CD4-positive, alpha-beta T cell (primary cell): ENCODE data around the gene FBXO27. TPM values are rescaled to one million over a fixed set of nuclear protein-coding genes. Genes with fewer than 3 reads are reported as not detected.

ENCODE experiments used
- ATAC-seq: fragments of 200-7000 bp; cut with Tn5 transposase; one replicate; pipeline ENCODE4 v1.10.0; 2022; ENCODE audit warnings: mild to moderate bottlenecking; ENCODE audit not compliant: poor library complexity
- CTCF ChIA-PET: fragments of 350-600 bp; sonication (Branson Sonifier 250); formaldehyde crosslinking; loops from one replicate; lab custom pipeline; 2021; ENCODE audit warnings: antibody characterized with exemption, inconsistent platforms; lab: Charles Lee
- POLR2A ChIA-PET: fragments of 350-600 bp; sonication (Branson Sonifier 250); formaldehyde crosslinking; loops from one replicate; lab custom pipeline; 2021; ENCODE audit warnings: antibody characterized with exemption, inconsistent platforms; lab: Charles Lee
- DNase-seq, 14 experiments: peaks; one replicate each; pipeline ENCODE4 v3.0.0-alpha.2; 2013 to 2020; ENCODE audit warnings: mixed read lengths in 2 of 14
- H3K27ac ChIP-seq, 2 donors: one replicate each; pipeline versions ENCODE4 v1.5.1 to v1.7.0; 2013; ENCODE audit warnings: low read length in 2 of 2, low read depth in 1 of 2, mild to moderate bottlenecking in 1 of 2
- H3K27me3 ChIP-seq, 2 experiments: 1 replicate in 1 of 2; 2 replicates in 1 of 2; pipeline versions ENCODE4 v1.6.1 to v1.7.0; 2013; ENCODE audit warnings: low read length in 2 of 2, control low read depth in 1 of 2, mild to moderate bottlenecking in 1 of 2, moderate library complexity in 1 of 2; ENCODE audit not compliant: insufficient read depth in 2 of 2, control insufficient read depth in 1 of 2
- H3K36me3 ChIP-seq: one replicate; pipeline ENCODE4 v1.6.1; 2013; ENCODE audit warnings: low read length, control low read depth; ENCODE audit not compliant: insufficient read depth
- H3K4me1 ChIP-seq: one replicate; pipeline ENCODE4 v1.6.1; 2013; ENCODE audit warnings: low read length, control low read depth; ENCODE audit not compliant: insufficient read depth
- H3K4me3 ChIP-seq: one replicate; pipeline ENCODE4 v1.5.1; 2013; ENCODE audit warnings: mild to moderate bottlenecking, low read length, moderate library complexity
- H3K9me3 ChIP-seq, 2 experiments: 1 replicate in 1 of 2; 2 replicates in 1 of 2; pipeline versions ENCODE4 v1.6.1 to v1.7.0; 2013; ENCODE audit warnings: low read length in 2 of 2, mild to moderate bottlenecking in 2 of 2, control low read depth in 1 of 2, moderate library complexity in 1 of 2; ENCODE audit not compliant: control insufficient read depth in 1 of 2, insufficient read depth in 1 of 2
- H3K27ac Mint-ChIP-seq: one replicate; pipeline ENCODE4 v1.8.0; 2020; ENCODE audit warnings: mixed read lengths
- H3K27me3 Mint-ChIP-seq: one replicate; pipeline ENCODE4 v1.8.0; 2021; ENCODE audit warnings: mixed read lengths
- H3K36me3 Mint-ChIP-seq: one replicate; pipeline ENCODE4 v1.8.0; 2021; ENCODE audit warnings: low read depth, mixed read lengths
- H3K4me1 Mint-ChIP-seq: one replicate; pipeline ENCODE4 v1.8.0; 2021; ENCODE audit warnings: low read depth, mixed read lengths
- H3K4me3 Mint-ChIP-seq: one replicate; pipeline ENCODE4 v1.8.0; 2020; ENCODE audit warnings: mild to moderate bottlenecking, mixed read lengths
- H3K9me3 Mint-ChIP-seq: one replicate; pipeline ENCODE4 v1.8.0; 2020; ENCODE audit warnings: mixed read lengths
- intact Hi-C, 2 experiments: fragments of 100-400 bp; cut with DNase I in 1 of 2; cut with micrococcal nuclease in 1 of 2; formaldehyde crosslinking; loops; one replicate each; pipeline versions ENCODE4 v1.15.1 to v1.9.0; 2023 to 2025; cut with DNase I, micrococcal nuclease
- total RNA-seq, 174 experiments: library from RNA in 2 of 174; stranded (reverse) in 2 of 174; gene quantifications; one replicate each; pipeline ENCODE4 v1.2.3 and lab custom pipeline; 2021 to 2026
- TF ChIP-seq, protein P1 (sequence below): fragments of 200-600 bp; IDR thresholded peaks from one replicate; pipeline ENCODE4 v1.8.0; 2022; ENCODE audit warnings: antibody characterized with exemption, mild to moderate bottlenecking

FBXO27 gene
- total RNA-seq, 2 experiments from 2014 or later, result 0.11 TPM; not detected in 1

- Histone ChIP-seq H3K4me3 (no peak overlapping the region), H3K27me3 (peaks cover 18 to 22% of the 10 kb centered on the region in 2 experiments), H3K9me3 (peaks cover 0 to 18% of the 10 kb centered on the region in 2 experiments), H3K4me1 (peaks cover 10% of the 10 kb centered on the region), H3K36me3 (no peaks in the 10 kb centered on the region), H3K27ac (no peak overlapping the region)
- Mint-ChIP-seq H3K36me3 (no peaks in the 10 kb centered on the region), H3K4me3 (no peak overlapping the region), H3K27me3 (peaks cover 48% of the 10 kb centered on the region), H3K9me3 (peaks cover 2% of the 10 kb centered on the region), H3K4me1 (peaks cover 9% of the 10 kb centered on the region), H3K27ac (no peak overlapping the region)
- no peak for DNase-seq
- no peak for ATAC-seq
- POLR2A ChIA-PET, result no interaction called here
- intact Hi-C loops, result no loop called here
- TF ChIP-seq, protein P1, sequence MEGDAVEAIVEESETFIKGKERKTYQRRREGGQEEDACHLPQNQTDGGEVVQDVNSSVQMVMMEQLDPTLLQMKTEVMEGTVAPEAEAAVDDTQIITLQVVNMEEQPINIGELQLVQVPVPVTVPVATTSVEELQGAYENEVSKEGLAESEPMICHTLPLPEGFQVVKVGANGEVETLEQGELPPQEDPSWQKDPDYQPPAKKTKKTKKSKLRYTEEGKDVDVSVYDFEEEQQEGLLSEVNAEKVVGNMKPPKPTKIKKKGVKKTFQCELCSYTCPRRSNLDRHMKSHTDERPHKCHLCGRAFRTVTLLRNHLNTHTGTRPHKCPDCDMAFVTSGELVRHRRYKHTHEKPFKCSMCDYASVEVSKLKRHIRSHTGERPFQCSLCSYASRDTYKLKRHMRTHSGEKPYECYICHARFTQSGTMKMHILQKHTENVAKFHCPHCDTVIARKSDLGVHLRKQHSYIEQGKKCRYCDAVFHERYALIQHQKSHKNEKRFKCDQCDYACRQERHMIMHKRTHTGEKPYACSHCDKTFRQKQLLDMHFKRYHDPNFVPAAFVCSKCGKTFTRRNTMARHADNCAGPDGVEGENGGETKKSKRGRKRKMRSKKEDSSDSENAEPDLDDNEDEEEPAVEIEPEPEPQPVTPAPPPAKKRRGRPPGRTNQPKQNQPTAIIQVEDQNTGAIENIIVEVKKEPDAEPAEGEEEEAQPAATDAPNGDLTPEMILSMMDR, result no peak
- CTCF ChIA-PET, result interaction anchor here (0.6 kb wide), 1 partner anchor 186 kb away, joined by 3 read pairs; no protein-coding TSS in a partner anchor
Observed at GRCh38 chr19:38978326-38978689, 54.0 kb downstream of the FBXO27 start.

DNA sequence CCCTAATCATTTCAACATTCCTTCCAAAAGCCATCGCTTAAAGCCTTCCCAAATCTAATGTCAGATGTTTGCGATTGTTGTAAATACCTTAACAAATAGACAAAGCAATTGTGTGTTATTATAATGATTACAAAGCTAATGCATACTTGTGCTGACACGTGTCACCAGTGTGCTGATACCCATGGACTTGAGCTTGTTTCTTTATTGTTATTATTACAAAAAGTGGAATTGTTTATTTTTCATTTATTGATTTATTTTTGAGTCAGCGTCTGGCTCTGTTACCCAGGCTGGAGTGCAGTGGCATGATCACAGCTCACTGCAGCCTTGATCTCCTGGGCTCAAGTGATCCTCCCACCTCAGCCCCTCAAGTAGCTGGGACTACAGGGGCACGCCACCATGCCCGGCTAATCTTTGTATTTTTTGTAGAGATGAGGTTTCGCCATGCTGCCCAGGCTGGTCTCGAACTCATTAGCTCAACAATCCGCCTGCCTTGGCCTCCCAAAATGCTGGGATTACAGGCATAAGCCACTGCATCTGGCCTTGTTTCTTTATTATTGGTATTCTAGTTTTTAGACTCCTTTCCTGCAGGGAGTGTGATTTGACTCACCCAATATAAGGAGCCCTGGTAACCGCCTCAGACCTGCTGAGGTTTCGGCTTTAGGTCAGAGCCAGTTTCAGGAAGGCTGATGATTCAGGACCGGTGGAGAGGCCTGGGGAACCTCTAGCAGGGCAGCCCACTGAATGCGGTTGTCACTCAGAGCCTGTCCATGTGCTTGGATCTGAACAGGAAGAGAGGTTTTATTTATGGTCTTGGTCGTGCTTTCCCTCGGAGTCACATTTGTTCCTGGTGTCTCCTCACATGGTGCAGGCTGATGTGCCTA, 54.7 kb downstream of the FBXO27 start:
- DNase-seq, result no peak
- Histone ChIP-seq H3K4me1 (peaks cover 10% of the 10 kb centered on the region), H3K27ac (no peak overlapping the region), H3K9me3 (peaks cover 0 to 18% of the 10 kb centered on the region in 2 experiments), H3K4me3 (no peak overlapping the region), H3K36me3 (no peaks in the 10 kb centered on the region), H3K27me3 (peaks cover 18 to 22% of the 10 kb centered on the region in 2 experiments)
- no peak overlapping the region for H3K27ac Mint-ChIP-seq
- ChIA-PET CTCF (no interaction called here), POLR2A (no interaction called here)
- TF ChIP-seq, protein P1, result no peak
- peaks cover 9% of the 10 kb centered on the region for H3K4me1 Mint-ChIP-seq
- intact Hi-C loops, result no loop called here
- H3K4me3 Mint-ChIP-seq, result no peak overlapping the region
- peaks cover 48% of the 10 kb centered on the region for H3K27me3 Mint-ChIP-seq
- H3K9me3 Mint-ChIP-seq, result peaks cover 2% of the 10 kb centered on the region
- H3K36me3 Mint-ChIP-seq, result no peaks in the 10 kb centered on the region
- ATAC-seq, result no peak

DNA sequence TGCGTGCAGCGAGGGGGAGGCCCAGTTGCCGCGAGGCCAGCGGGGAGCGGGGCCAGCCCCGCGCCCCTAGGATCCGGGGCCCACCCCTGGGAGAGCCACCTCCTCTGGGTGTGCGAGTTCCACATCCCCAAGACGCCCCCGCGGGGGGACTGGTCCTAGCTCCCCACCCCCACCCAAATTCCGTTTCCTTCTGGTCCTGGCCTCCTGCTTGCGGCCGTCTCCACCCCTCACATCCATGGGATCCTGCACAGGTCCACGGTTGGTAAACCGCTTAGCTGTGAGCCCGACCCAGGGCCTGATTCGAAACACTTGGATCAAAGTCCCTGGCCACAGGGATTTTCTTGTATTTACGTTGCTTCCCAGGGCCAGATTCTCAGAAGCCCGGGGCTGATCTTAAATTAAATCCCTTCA, 56.5 kb downstream of the FBXO27 start:
- peaks cover 16 to 22% of the 10 kb centered on the region in 2 experiments for H3K27me3 ChIP-seq
- Mint-ChIP-seq H3K4me3 (no peak overlapping the region), H3K27ac (no peak overlapping the region), H3K9me3 (peaks cover 2% of the 10 kb centered on the region), H3K4me1 (peaks cover 9% of the 10 kb centered on the region), H3K27me3 (peaks cover 48% of the 10 kb centered on the region), H3K36me3 (no peaks in the 10 kb centered on the region)
- H3K4me3 ChIP-seq, result no peak overlapping the region
- ChIA-PET POLR2A (interaction anchor here (0.7 kb wide), 1 partner anchor 517 kb away, joined by 3 read pairs; no protein-coding TSS in a partner anchor), CTCF (no interaction called here)
- TF ChIP-seq, protein P1, result no peak
- H3K9me3 ChIP-seq, result peaks cover 0 to 13% of the 10 kb centered on the region in 2 experiments
- no peaks in the 10 kb centered on the region for H3K36me3 ChIP-seq
- intact Hi-C loops, result no loop called here
- no peak overlapping the region for H3K27ac ChIP-seq
- no peak for DNase-seq
- ATAC-seq, result no peak
- peaks cover 10% of the 10 kb centered on the region for H3K4me1 ChIP-seq
